ENCODE measurements around the gene CHCHD1. TPM values are rescaled to one million over a fixed set of nuclear protein-coding genes. Genes with fewer than 3 reads are reported as not detected.

CHCHD1 gene
- total RNA-seq, 2 donors from 2014 or later: 18.7 to 28.5 TPM

Other genes starting within 250 kb of the CHCHD1 start
- 10 to 100 TPM in 1 of 2 donors, 1 to 10 TPM in 1; 9.3 to 18.1 TPM for gene USP54, start 190.7 kb upstream of the CHCHD1 start, total RNA-seq
- gene MYOZ1, start 140.6 kb upstream of the CHCHD1 start, total RNA-seq: not detected
- not detected for gene SYNPO2L, start 126.0 kb upstream of the CHCHD1 start, total RNA-seq
- 10 to 100 TPM in 1 of 2 donors, 1 to 10 TPM in 1; 9.8 to 26.0 TPM for gene AGAP5, start 83.9 kb upstream of the CHCHD1 start, total RNA-seq
- 100 to 1,000 TPM; 152 to 172 TPM for gene SEC24C, start 37.7 kb upstream of the CHCHD1 start, total RNA-seq
- 100 to 1,000 TPM; 121 to 148 TPM for gene ZSWIM8, start 3.6 kb downstream of the CHCHD1 start, total RNA-seq
- gene NDST2, start 29.6 kb downstream of the CHCHD1 start, total RNA-seq: 10 to 100 TPM; 42.8 to 83.3 TPM
- gene CAMK2G, start 92.5 kb downstream of the CHCHD1 start, total RNA-seq: 10 to 100 TPM in 1 of 2 donors, 1 to 10 TPM in 1; 6.9 to 15.3 TPM
- gene PLAU, start 129.1 kb downstream of the CHCHD1 start, total RNA-seq: not detected
- gene VCL, start 216.1 kb downstream of the CHCHD1 start, total RNA-seq: 10 to 100 TPM; 42.1 to 51.4 TPM